Keratinocyte (primary cell): ENCODE measurements around the gene HOPX. TPM values are rescaled to one million over a fixed set of nuclear protein-coding genes. Genes with fewer than 3 reads are reported as not detected.
A peak's percentile ranks its signal among the peaks of the same experiment; 100 is the strongest.

ENCODE experiments used
- DNase-seq: peaks from one replicate; pipeline ENCODE4 v3.0.0-alpha.2; 2011; ENCODE audit warnings: low read depth, missing footprints, low spot score
- FAIRE-seq: peaks from 2 replicates; lab custom pipeline; 2011; peaks lifted over from hg19 to GRCh38; lab: Jason Lieb, UNC
- H2AFZ ChIP-seq: 2 replicates; pipeline ENCODE4 v1.6.0; 2012; ENCODE audit warnings: low read length, control low read depth, inconsistent platforms; ENCODE audit not compliant: control insufficient read depth
- H3K27ac ChIP-seq: 2 replicates; pipeline ENCODE4 v1.5.1; 2011; ENCODE audit warnings: low read length; ENCODE audit not compliant: control insufficient read depth, insufficient read depth
- H3K27me3 ChIP-seq: 3 replicates; pipeline ENCODE4 v1.6.0; 2011; ENCODE audit warnings: low read length; ENCODE audit not compliant: control insufficient read depth, insufficient read depth; ENCODE audit errors: extremely low read depth
- H3K36me3 ChIP-seq, 2 experiments: 2 replicates in 1 of 2; 3 replicates in 1 of 2; pipeline ENCODE4 v1.5.1; 2011; ENCODE audit warnings: low read length in 2 of 2, mild to moderate bottlenecking in 1 of 2; ENCODE audit not compliant: control insufficient read depth in 2 of 2, insufficient read depth in 2 of 2; ENCODE audit errors: extremely low read depth in 1 of 2
- H3K4me1 ChIP-seq: 3 replicates; pipeline ENCODE4 v1.5.1; 2011; ENCODE audit warnings: low read length; ENCODE audit not compliant: control insufficient read depth, insufficient read depth; ENCODE audit errors: extremely low read depth
- H3K4me2 ChIP-seq: 3 replicates; pipeline ENCODE4 v1.6.0; 2011; ENCODE audit warnings: low read depth, low read length; ENCODE audit not compliant: control insufficient read depth, insufficient read depth; ENCODE audit errors: extremely low read depth
- H3K4me3 ChIP-seq, 3 experiments: fragments of 200-600 bp in 1 of 3; sonication (generic) in 1 of 3; 2 replicates in 2 of 3; 3 replicates in 1 of 3; pipeline ENCODE4 v1.5.1; 2011 to 2016; ENCODE audit warnings: low read length in 3 of 3, mild to moderate bottlenecking in 3 of 3, control low read depth in 2 of 3, inconsistent platforms in 1 of 3, low read depth in 1 of 3, mixed read lengths in 1 of 3, mixed run types in 1 of 3, moderate library complexity in 1 of 3; ENCODE audit not compliant: control insufficient read depth in 2 of 3, insufficient read depth in 2 of 3; ENCODE audit errors: extremely low read depth in 1 of 3
- H3K79me2 ChIP-seq: 2 replicates; pipeline ENCODE4 v1.6.0; 2012; ENCODE audit warnings: low read length; ENCODE audit not compliant: control insufficient read depth, insufficient read depth
- H3K9ac ChIP-seq: 3 replicates; pipeline ENCODE4 v1.6.0; 2011; ENCODE audit warnings: low read length; ENCODE audit not compliant: control insufficient read depth, insufficient read depth; ENCODE audit errors: extremely low read depth
- H3K9me1 ChIP-seq: 3 replicates; pipeline ENCODE4 v1.6.0; 2011; ENCODE audit warnings: low read length; ENCODE audit not compliant: control insufficient read depth, insufficient read depth; ENCODE audit errors: extremely low read depth
- H3K9me3 ChIP-seq: 2 replicates; pipeline ENCODE4 v1.5.1; 2012; ENCODE audit warnings: low read depth, low read length; ENCODE audit not compliant: control insufficient read depth
- H4K20me1 ChIP-seq: 3 replicates; pipeline ENCODE4 v1.6.0; 2011; ENCODE audit warnings: low read length; ENCODE audit not compliant: control insufficient read depth, insufficient read depth; ENCODE audit errors: extremely low read depth
- EZH2 ChIP-seq: IDR thresholded peaks from one replicate; pipeline ENCODE4 v1.6.1; 2012; ENCODE audit warnings: inconsistent platforms, mild to moderate bottlenecking, low read length, moderate library complexity
- dilution Hi-C: fragments of 300-500 bp; cut with MboI; formaldehyde crosslinking; loops from one replicate; pipeline ENCODE4 v1.7.0; 2020; ENCODE audit warnings: low sequenced_read_pairs; ENCODE audit not compliant: extremely low pct_ligation_motif_present
- polyA plus RNA-seq, 5 experiments: library from polyadenylated mRNA; depleted of rRNA in 3 of 5; stranded (reverse) in 3 of 5; stranded (forward) in 1 of 5; unstranded in 1 of 5; fragments of >200 nt; gene quantifications; 1 replicate in 1 of 5; 2 replicates in 3 of 5; 3 replicates in 1 of 5; pipeline versions ENCODE4 v1.2.1 to v1.2.3, GENCODE V29; 2011 to 2012; ENCODE audit warnings: missing spikeins in 2 of 5, low read depth in 1 of 5, low replicate concordance in 1 of 5
- TF ChIP-seq, protein P1 (sequence below), 3 experiments: IDR thresholded peaks in 1 of 3; conservative IDR thresholded peaks in 1 of 3; optimal IDR thresholded peaks in 1 of 3; 2 replicates in 2 of 3; 3 replicates in 1 of 3; pipeline versions ENCODE3 to v1.5.1; 2011; ENCODE audit warnings: low read length in 3 of 3, mild to moderate bottlenecking in 3 of 3, moderate library complexity in 2 of 3, control low read depth in 1 of 3, inconsistent platforms in 1 of 3; ENCODE audit not compliant: insufficient read depth in 2 of 3; ENCODE audit errors: extremely low read depth in 1 of 3

HOPX gene
- polyA plus RNA-seq, 1 donor (not counting 4 experiments of a cell fraction or from before 2014, with no cell fraction given), result 8.5 TPM

DNA sequence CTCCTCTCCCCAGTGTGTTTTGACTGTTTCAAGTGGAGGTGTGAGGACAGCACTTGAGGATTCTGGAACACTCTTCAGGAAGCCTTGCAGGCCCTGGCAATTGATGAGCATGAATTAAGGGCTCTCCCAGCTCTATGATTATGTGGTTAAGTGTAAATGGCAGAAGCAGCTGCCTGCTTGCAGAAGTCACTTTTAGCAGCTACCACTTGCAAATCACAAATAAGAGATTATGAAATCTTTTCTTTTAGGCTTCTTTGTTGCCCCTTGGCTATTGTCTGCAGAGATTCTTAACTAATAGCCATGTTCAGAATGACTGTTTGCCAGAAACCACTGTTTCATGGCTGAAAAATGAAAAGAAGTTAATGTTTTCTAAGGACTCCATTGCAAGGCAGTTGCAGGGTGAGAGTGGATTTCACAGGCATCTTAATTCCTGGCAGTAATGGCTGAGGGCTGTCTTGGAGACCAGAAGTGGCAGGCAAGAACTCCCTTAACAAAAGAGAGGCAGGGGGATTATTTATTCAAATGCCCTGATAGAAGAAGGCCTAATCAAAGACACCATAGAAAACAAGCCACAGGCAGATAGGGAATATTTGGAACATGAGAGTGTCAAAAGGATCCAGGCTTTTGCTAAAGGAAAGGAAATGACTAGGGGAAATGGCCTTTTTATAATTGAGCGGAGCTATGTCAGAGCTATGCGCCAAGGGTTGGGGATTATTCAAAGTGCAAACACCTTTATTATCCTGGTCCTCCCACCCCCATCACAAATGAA, 8.3 kb upstream of the HOPX start:
- Histone ChIP-seq H3K4me3 (no peak overlapping the region), H3K9ac (no peak overlapping the region), H2AFZ (no peak overlapping the region), H3K4me1 (peaks cover 4% of the 10 kb centered on the region), H3K4me2 (no peak overlapping the region), H3K27ac (no peak overlapping the region), H4K20me1 (no peaks in the 10 kb centered on the region), H3K9me1 (no peaks in the 10 kb centered on the region), H3K27me3 (peaks cover 3% of the 10 kb centered on the region), H3K9me3 (no peaks in the 10 kb centered on the region), H3K79me2 (no peaks in the 10 kb centered on the region), H3K36me3 (no peaks in the 10 kb centered on the region)
- DNase-seq, result no peak
- peak; percentile 13 for FAIRE-seq
- TF ChIP-seq, protein P1, sequence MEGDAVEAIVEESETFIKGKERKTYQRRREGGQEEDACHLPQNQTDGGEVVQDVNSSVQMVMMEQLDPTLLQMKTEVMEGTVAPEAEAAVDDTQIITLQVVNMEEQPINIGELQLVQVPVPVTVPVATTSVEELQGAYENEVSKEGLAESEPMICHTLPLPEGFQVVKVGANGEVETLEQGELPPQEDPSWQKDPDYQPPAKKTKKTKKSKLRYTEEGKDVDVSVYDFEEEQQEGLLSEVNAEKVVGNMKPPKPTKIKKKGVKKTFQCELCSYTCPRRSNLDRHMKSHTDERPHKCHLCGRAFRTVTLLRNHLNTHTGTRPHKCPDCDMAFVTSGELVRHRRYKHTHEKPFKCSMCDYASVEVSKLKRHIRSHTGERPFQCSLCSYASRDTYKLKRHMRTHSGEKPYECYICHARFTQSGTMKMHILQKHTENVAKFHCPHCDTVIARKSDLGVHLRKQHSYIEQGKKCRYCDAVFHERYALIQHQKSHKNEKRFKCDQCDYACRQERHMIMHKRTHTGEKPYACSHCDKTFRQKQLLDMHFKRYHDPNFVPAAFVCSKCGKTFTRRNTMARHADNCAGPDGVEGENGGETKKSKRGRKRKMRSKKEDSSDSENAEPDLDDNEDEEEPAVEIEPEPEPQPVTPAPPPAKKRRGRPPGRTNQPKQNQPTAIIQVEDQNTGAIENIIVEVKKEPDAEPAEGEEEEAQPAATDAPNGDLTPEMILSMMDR (optimal IDR thresholded peaks at IDR 0.05 in 1 of 3, IDR thresholded peaks at IDR 0.05 in 1 of 3, conservative IDR thresholded peaks at IDR 0.05 in 1 of 3; ENCODE audit: extremely low read depth in 1 of 3, insufficient read depth in 2 of 3, low read length in 3 of 3), result no peak
- TF ChIP-seq EZH2, result no peak
- dilution Hi-C loops, result no loop called here

DNA sequence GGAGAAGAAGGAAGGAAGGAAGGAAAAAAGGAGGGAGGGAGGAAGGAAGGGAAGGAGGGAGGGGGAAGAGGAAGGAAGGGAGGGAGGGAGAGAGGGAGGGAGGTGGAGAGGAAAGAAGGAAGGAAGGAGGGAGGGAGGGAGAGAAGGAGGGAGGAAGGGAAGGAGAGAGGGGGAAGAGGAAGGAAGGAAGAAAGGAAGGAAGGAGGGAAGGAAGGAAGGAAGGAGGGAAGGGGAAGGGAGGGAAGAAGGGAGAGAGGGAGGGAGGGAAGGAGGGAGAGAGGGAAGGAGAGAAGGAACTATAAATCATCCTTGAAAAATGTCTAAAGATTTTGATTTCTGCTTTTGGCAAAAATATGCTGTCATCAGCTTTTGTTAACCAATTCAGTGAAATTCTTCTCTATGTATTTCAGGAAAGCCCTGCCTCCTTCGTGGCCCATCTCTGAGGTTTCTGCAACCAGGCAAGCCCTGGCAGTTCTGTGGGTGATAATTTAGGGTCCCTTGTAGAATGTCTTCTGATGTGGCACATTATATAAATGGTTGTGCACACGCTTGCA, 7.1 kb upstream of the HOPX start:
- no peak for FAIRE-seq
- peaks cover 3% of the 10 kb centered on the region for H3K27me3 ChIP-seq
- no peaks in the 10 kb centered on the region for H3K36me3 ChIP-seq
- no peak overlapping the region for H3K9ac ChIP-seq
- dilution Hi-C loops, result no loop called here
- H3K4me3 ChIP-seq, result no peak overlapping the region
- no peak overlapping the region for H3K27ac ChIP-seq
- no peak for DNase-seq
- no peak overlapping the region for H2AFZ ChIP-seq
- no peaks in the 10 kb centered on the region for H4K20me1 ChIP-seq
- H3K4me2 ChIP-seq, result no peak overlapping the region
- no peaks in the 10 kb centered on the region for H3K79me2 ChIP-seq
- no peaks in the 10 kb centered on the region for H3K9me1 ChIP-seq
- TF ChIP-seq, protein P1 (optimal IDR thresholded peaks at IDR 0.05 in 1 of 3, IDR thresholded peaks at IDR 0.05 in 1 of 3, conservative IDR thresholded peaks at IDR 0.05 in 1 of 3; ENCODE audit: extremely low read depth in 1 of 3, insufficient read depth in 2 of 3, low read length in 3 of 3), result no peak
- TF ChIP-seq EZH2, result no peak
- no peaks in the 10 kb centered on the region for H3K9me3 ChIP-seq
- H3K4me1 ChIP-seq, result peaks cover 7% of the 10 kb centered on the region
